ENCODE results near the gene ARHGAP42. TPM values are rescaled to one million over a fixed set of nuclear protein-coding genes. Genes with fewer than 3 reads are reported as not detected.

Gene ARHGAP42
- total and polyA plus RNA-seq, 2 of the 13 experiments (the other 11 are each of a cell fraction or from before 2014, with no cell fraction given) = 2.5 to 4.3 TPM

DNA sequence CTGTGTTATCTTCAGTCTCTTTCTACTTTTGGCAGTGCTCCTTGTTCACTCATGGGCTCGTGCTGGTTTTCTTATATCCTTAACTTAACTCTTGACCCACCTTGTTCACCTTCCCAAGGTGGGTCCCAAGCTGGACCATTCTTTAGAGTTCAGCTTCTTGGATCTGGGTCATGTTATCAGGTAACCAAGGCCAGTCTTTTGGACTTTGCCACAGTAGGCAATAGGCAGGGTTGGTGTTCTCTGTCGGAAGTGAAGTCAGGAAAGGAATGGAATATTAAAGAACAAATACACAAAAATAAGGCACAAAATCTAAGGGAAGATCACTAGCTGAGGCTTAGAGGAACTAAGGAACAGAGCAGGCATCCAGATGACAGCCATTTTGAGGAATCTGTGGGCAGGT lies 202.7 kb downstream of the ARHGAP42 start:
- Histone ChIP-seq H3K9me3 (ENCODE audit: low read length) (no peaks in the 10 kb centered on the region; the same call in 1 of the 2 replicates), H3K36me3 (replicated peaks in 1 of 2; ENCODE audit: control insufficient read depth in 1 of 2, insufficient read depth in 2 of 2, low read length in 2 of 2) (no peaks in the 10 kb centered on the region), H3K4me2 (ENCODE audit: low read depth, low read length) (no peak overlapping the region), H3K4me1 (ENCODE audit: insufficient read depth, low read length) (no peaks in the 10 kb centered on the region), H2AFZ (ENCODE audit: low read length) (no peak overlapping the region), H3K27me3 (ENCODE audit: control insufficient read depth in 1 of 2, insufficient read depth in 2 of 2, low read length in 2 of 2) (no peaks in the 10 kb centered on the region), H3K27ac (ENCODE audit: extremely low read length, insufficient read depth, low read length) (no peak overlapping the region), H3K9ac (ENCODE audit: insufficient read depth, low read depth, low read length) (no peak overlapping the region), H4K20me1 (ENCODE audit: insufficient read depth, low read length) (no peaks in the 10 kb centered on the region), H3K79me2 (ENCODE audit: insufficient read depth, low read length) (no peaks in the 10 kb centered on the region), H3K4me3 (replicated peaks in 1 of 3; ENCODE audit: insufficient read depth in 1 of 3, low read depth in 2 of 3, low read length in 3 of 3) (no peak overlapping the region)
- no TSS peak for BruUV-seq (replicated peaks)
- ATAC-seq = no peak
- WGBS (ENCODE audit: low lambda C conversion rate) = 43% methylated on average over 2 of the region's 2 CpGs
- no peak for TF ChIP-seq ZNF546 (CRISPR knock-in tag; conservative IDR thresholded peaks at IDR 0.05)
- TF ChIP-seq MXD4 (CRISPR knock-in tag; IDR thresholded peaks at IDR 0.05) = no peak
- TF ChIP-seq KMT2A (CRISPR knock-in tag; IDR thresholded peaks at IDR 0.05) = no peak
- TF ChIP-seq CHCHD3 (CRISPR knock-in tag; IDR thresholded peaks at IDR 0.05) = no peak
- no peak for TF ChIP-seq NFE2 (CRISPR knock-in tag; IDR thresholded peaks at IDR 0.05)
- TF ChIP-seq, protein P1, sequence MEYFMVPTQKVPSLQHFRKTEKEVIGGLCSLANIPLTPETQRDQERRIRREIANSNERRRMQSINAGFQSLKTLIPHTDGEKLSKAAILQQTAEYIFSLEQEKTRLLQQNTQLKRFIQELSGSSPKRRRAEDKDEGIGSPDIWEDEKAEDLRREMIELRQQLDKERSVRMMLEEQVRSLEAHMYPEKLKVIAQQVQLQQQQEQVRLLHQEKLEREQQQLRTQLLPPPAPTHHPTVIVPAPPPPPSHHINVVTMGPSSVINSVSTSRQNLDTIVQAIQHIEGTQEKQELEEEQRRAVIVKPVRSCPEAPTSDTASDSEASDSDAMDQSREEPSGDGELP (IDR thresholded peaks at IDR 0.05; ENCODE audit: borderline replicate concordance, low read depth) = no peak
- TF ChIP-seq, protein P2, sequence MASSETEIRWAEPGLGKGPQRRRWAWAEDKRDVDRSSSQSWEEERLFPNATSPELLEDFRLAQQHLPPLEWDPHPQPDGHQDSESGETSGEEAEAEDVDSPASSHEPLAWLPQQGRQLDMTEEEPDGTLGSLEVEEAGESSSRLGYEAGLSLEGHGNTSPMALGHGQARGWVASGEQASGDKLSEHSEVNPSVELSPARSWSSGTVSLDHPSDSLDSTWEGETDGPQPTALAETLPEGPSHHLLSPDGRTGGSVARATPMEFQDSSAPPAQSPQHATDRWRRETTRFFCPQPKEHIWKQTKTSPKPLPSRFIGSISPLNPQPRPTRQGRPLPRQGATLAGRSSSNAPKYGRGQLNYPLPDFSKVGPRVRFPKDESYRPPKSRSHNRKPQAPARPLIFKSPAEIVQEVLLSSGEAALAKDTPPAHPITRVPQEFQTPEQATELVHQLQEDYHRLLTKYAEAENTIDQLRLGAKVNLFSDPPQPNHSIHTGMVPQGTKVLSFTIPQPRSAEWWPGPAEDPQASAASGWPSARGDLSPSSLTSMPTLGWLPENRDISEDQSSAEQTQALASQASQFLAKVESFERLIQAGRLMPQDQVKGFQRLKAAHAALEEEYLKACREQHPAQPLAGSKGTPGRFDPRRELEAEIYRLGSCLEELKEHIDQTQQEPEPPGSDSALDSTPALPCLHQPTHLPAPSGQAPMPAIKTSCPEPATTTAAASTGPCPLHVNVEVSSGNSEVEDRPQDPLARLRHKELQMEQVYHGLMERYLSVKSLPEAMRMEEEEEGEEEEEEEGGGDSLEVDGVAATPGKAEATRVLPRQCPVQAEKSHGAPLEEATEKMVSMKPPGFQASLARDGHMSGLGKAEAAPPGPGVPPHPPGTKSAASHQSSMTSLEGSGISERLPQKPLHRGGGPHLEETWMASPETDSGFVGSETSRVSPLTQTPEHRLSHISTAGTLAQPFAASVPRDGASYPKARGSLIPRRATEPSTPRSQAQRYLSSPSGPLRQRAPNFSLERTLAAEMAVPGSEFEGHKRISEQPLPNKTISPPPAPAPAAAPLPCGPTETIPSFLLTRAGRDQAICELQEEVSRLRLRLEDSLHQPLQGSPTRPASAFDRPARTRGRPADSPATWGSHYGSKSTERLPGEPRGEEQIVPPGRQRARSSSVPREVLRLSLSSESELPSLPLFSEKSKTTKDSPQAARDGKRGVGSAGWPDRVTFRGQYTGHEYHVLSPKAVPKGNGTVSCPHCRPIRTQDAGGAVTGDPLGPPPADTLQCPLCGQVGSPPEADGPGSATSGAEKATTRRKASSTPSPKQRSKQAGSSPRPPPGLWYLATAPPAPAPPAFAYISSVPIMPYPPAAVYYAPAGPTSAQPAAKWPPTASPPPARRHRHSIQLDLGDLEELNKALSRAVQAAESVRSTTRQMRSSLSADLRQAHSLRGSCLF (CRISPR knock-in tag; IDR thresholded peaks at IDR 0.05; ENCODE audit: borderline replicate concordance) = no peak
- TF ChIP-seq, protein P3, sequence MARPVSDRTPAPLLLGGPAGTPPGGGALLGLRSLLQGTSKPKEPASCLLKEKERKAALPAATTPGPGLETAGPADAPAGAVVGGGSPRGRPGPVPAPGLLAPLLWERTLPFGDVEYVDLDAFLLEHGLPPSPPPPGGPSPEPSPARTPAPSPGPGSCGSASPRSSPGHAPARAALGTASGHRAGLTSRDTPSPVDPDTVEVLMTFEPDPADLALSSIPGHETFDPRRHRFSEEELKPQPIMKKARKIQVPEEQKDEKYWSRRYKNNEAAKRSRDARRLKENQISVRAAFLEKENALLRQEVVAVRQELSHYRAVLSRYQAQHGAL (CRISPR knock-in tag; IDR thresholded peaks at IDR 0.05; ENCODE audit: not compliant biosample characterization) = no peak
- TF ChIP-seq PTBP1 (IDR thresholded peaks at IDR 0.05; ENCODE audit: low read depth, low read length, poor library complexity, severe bottlenecking) = no peak
- TF ChIP-seq DNMT3B (CRISPR knock-in tag; conservative IDR thresholded peaks at IDR 0.05) = no peak
- no peak for TF ChIP-seq ZNF562 (CRISPR knock-in tag; IDR thresholded peaks at IDR 0.05; ENCODE audit: borderline replicate concordance)
- TF ChIP-seq RORA (CRISPR knock-in tag; IDR thresholded peaks at IDR 0.05) = no peak
- TF ChIP-seq MIER2 (CRISPR knock-in tag; IDR thresholded peaks at IDR 0.05) = no peak
- TF ChIP-seq ZNF761 (CRISPR knock-in tag; conservative IDR thresholded peaks at IDR 0.05) = no peak
- no peak for TF ChIP-seq ZEB1 (IDR thresholded peaks at IDR 0.05; ENCODE audit: insufficient replicate concordance, low read depth)
- FAIRE-seq = no peak
- POLR2A ChIA-PET = no interaction called here
- in situ Hi-C loops (cut with HindIII; ENCODE audit: extremely low pct_ligation_motif_present, low pct_unique_long_range_greater_than_20kb) = no loop called here
- CTCF ChIA-PET (ENCODE audit: low intra/inter-chr PET ratio, low total read pairs) = no interaction called here
- intact Hi-C loops (cut with micrococcal nuclease; ENCODE audit: unreplicated experiment) = no loop called here
- DNase-seq (ENCODE audit: low spot score) = no peak

Measured in HepG2 (cell line).